GM12891 (cell line): ENCODE data around the gene CFAP70.

Experiments used
- POLR2A ChIP-seq: IDR thresholded peaks from 2 replicates; pipeline ENCODE4 v1.6.1; 2011; ENCODE audit warnings: low read depth, low read length, control low read depth
- POLR2AphosphoS5 ChIP-seq: IDR thresholded peaks from 2 replicates; pipeline ENCODE4 v1.6.1; 2011; ENCODE audit warnings: low read depth, low read length, control low read depth
- POU2F2 ChIP-seq: IDR thresholded peaks from 2 replicates; pipeline ENCODE4 v1.6.1; 2011; ENCODE audit warnings: low read depth, mild to moderate bottlenecking, control low read depth, low read length, moderate library complexity

GRCh38 chr10:73209705-73210104 is 149.0 kb downstream of the CFAP70 start:
- TF ChIP-seq POLR2A = no peak
- TF ChIP-seq POLR2AphosphoS5 = no peak
- TF ChIP-seq POU2F2 = no peak
